Measurements from ENCODE around the gene CACNA2D2. TPM values are rescaled to one million over a fixed set of nuclear protein-coding genes. Genes with fewer than 3 reads are reported as not detected.
A peak's percentile ranks its signal among the peaks of the same experiment; 100 is the strongest.

Gene CACNA2D2
- total RNA-seq, 1 donor from 2014 or later = 0.40 TPM

DNA sequence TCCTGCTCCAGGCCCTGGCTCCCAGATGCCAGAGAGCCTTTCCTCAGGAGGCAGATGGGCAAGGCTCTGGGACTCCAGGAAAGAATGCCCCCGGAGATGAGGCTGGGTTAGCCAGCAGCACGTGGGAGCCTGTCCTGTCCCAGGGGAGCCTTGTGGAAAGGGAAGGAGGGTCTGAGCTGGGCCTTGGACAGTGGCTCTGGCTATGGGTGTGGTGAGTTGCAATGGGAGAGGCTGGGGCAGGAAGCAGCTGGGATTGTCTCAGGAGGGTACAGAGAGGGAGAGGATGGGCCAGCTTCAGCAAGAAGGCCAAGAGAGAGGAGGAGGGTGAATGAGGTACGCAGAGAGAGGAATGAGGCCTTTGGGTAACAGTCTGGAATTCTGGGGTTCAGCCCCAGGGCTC, 17.4 kb upstream of the CACNA2D2 start:
- TF ChIP-seq, protein P1, sequence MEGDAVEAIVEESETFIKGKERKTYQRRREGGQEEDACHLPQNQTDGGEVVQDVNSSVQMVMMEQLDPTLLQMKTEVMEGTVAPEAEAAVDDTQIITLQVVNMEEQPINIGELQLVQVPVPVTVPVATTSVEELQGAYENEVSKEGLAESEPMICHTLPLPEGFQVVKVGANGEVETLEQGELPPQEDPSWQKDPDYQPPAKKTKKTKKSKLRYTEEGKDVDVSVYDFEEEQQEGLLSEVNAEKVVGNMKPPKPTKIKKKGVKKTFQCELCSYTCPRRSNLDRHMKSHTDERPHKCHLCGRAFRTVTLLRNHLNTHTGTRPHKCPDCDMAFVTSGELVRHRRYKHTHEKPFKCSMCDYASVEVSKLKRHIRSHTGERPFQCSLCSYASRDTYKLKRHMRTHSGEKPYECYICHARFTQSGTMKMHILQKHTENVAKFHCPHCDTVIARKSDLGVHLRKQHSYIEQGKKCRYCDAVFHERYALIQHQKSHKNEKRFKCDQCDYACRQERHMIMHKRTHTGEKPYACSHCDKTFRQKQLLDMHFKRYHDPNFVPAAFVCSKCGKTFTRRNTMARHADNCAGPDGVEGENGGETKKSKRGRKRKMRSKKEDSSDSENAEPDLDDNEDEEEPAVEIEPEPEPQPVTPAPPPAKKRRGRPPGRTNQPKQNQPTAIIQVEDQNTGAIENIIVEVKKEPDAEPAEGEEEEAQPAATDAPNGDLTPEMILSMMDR (IDR thresholded peaks at IDR 0.05) = no peak
- peaks cover 40% of the 10 kb centered on the region for H3K27me3 Mint-ChIP-seq (ENCODE audit: low read depth)
- peaks cover 9% of the 10 kb centered on the region for H3K4me1 Mint-ChIP-seq (ENCODE audit: low read depth)
- H3K36me3 Mint-ChIP-seq (ENCODE audit: low read depth) = peaks cover 1% of the 10 kb centered on the region
- H3K4me3 Mint-ChIP-seq (ENCODE audit: unreplicated experiment) = no peak overlapping the region
- no peak for DNase-seq (ENCODE audit: low spot score)
- H3K27ac Mint-ChIP-seq (ENCODE audit: unreplicated experiment) = no peak overlapping the region
- no peaks in the 10 kb centered on the region for H3K9me3 Mint-ChIP-seq (ENCODE audit: low read depth)

DNA sequence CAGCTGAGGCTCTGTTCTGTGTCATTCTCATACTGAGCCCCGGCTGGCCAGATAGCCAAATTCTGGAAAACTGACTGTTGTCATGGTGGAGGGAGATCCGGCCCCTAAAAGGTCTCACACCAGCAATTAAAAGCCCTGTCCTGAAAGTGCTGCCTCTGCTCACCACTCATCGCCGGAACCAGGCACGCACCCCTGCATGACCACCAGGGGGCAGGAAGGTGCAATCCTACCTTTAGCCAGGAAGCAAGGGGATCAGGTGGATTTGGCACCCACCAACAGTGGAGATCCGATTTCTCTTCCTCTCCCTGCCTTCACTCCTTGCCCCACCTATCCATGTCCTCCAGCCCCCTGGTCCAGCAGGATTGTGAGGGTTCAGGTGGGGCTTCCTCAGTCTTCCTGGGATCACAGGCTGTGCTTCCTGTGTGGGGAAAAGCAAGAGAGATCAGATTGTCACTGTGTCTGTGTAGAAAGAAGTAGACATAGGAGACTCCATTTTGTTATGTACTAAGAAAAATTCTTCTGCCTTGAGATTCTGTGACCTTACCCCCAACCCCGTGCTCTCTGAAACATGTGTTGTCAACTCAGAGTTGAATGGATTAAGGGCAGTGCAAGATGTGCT, 16.1 kb upstream of the CACNA2D2 start:
- DNase-seq (ENCODE audit: low spot score) = no peak
- Mint-ChIP-seq H3K9me3 (ENCODE audit: low read depth) (no peaks in the 10 kb centered on the region), H3K27me3 (ENCODE audit: low read depth) (peaks cover 39% of the 10 kb centered on the region), H3K4me1 (ENCODE audit: low read depth) (peaks cover 15% of the 10 kb centered on the region), H3K27ac (ENCODE audit: unreplicated experiment) (no peak overlapping the region), H3K4me3 (ENCODE audit: unreplicated experiment) (no peak overlapping the region), H3K36me3 (ENCODE audit: low read depth) (peaks cover 1% of the 10 kb centered on the region)
- TF ChIP-seq, protein P1 (IDR thresholded peaks at IDR 0.05) = peak; percentile 85

DNA sequence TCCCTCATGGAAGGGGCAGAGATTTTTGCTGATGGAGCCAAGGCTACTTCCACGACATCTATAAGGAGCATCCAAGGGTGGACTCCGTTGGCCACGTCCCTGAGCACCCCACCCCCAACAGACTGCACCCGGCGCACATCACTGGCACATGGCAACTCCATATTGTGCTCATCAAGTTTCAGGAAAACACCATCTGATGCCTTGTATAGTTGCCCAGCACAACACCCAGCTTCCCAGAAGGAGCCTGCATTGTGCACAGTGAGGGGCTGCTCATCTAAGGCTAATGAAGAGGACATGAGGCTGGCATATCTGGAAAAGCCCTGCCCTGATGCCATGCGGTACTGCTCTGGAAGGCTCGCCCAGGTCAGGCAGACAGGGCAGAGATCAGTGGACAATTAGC, 15.0 kb upstream of the CACNA2D2 start:
- no peak overlapping the region for H3K27ac Mint-ChIP-seq (ENCODE audit: unreplicated experiment)
- peaks cover 1% of the 10 kb centered on the region for H3K36me3 Mint-ChIP-seq (ENCODE audit: low read depth)
- TF ChIP-seq, protein P1 (IDR thresholded peaks at IDR 0.05) = no peak
- H3K4me1 Mint-ChIP-seq (ENCODE audit: low read depth) = peaks cover 15% of the 10 kb centered on the region
- H3K27me3 Mint-ChIP-seq (ENCODE audit: low read depth) = peaks cover 32% of the 10 kb centered on the region
- H3K9me3 Mint-ChIP-seq (ENCODE audit: low read depth) = no peaks in the 10 kb centered on the region
- DNase-seq (ENCODE audit: low spot score) = no peak
- H3K4me3 Mint-ChIP-seq (ENCODE audit: unreplicated experiment) = no peak overlapping the region

DNA sequence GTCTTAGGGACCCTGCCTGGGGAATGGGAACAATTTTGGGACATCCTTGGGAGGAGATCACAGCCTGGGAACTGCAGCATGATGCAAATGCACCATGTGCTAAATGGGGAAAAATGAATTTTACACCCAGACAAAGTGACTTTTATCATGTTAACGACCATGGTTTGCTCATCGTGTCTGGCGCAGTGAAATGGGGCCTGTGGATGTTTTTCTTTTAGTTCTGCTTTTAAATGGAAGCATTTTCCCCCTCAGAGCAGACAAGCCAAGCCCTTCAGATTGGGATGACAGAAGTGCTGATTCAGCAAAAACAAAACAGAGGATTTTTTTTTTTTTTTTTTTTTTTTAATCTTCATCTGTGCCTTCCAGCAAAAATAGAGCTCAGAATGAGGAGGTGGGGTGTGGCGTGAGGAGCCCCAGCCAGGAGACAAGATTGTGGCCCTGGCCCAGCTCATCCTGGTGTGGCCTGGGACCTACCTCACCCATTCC, 14.3 kb upstream of the CACNA2D2 start:
- Mint-ChIP-seq H3K4me1 (ENCODE audit: low read depth) (peaks cover 15% of the 10 kb centered on the region), H3K4me3 (ENCODE audit: unreplicated experiment) (no peak overlapping the region), H3K27ac (ENCODE audit: unreplicated experiment) (no peak overlapping the region), H3K9me3 (ENCODE audit: low read depth) (no peaks in the 10 kb centered on the region), H3K36me3 (ENCODE audit: low read depth) (peaks cover 1% of the 10 kb centered on the region), H3K27me3 (ENCODE audit: low read depth) (peaks cover 30% of the 10 kb centered on the region)
- TF ChIP-seq, protein P1 (IDR thresholded peaks at IDR 0.05) = no peak
- DNase-seq (ENCODE audit: low spot score) = no peak

DNA sequence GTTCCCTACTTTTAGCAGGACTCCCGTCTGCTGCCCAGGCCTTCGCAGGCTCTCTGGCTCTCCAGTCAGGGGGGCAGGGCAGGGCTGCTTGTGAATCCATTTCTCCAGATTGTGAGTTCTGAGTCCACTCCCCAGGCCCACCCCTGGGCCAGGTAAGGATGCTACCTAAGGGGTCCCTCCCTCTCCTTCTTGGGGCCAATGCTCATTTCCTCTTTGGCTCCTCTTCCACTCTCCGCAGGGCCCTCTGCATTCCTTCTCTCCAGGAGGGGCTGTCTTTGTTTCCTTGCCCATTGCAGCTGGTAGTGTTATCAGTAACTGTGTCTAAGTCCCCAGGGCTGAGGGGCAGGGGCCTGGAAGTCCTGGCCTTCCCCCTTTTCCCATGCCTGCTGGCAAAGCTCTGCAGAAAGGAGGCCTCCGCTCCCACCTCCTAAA, 13.0 kb upstream of the CACNA2D2 start:
- Mint-ChIP-seq H3K4me1 (ENCODE audit: low read depth) (peaks cover 15% of the 10 kb centered on the region), H3K4me3 (ENCODE audit: unreplicated experiment) (peak overlapping the region; percentile 41), H3K27ac (ENCODE audit: unreplicated experiment) (no peak overlapping the region), H3K27me3 (ENCODE audit: low read depth) (peaks cover 20% of the 10 kb centered on the region), H3K36me3 (ENCODE audit: low read depth) (peaks cover 1% of the 10 kb centered on the region), H3K9me3 (ENCODE audit: low read depth) (no peaks in the 10 kb centered on the region)
- TF ChIP-seq, protein P1 (IDR thresholded peaks at IDR 0.05) = no peak
- DNase-seq (ENCODE audit: low spot score) = no peak

Measured in chondrocyte (in vitro differentiated cells).